Activated CD8-positive, alpha-beta memory T cell treated with anti-CD3 and anti-CD28 coated beads for 36 hours (primary cell): Measurements from ENCODE around the gene AMFR. TPM values are rescaled to one million over a fixed set of nuclear protein-coding genes. Genes with fewer than 3 reads are reported as not detected.

Experiments used
- CTCF ChIA-PET: fragments of 350-600 bp; sonication (Branson Sonifier 250); formaldehyde crosslinking; loops from one replicate; lab custom pipeline; 2021; ENCODE audit warnings: antibody characterized with exemption; lab: Charles Lee
- POLR2A ChIA-PET: fragments of 350-600 bp; sonication (Branson Sonifier 250); formaldehyde crosslinking; loops from one replicate; lab custom pipeline; 2021; ENCODE audit warnings: antibody characterized with exemption; lab: Charles Lee
- total RNA-seq, 2 experiments: library from RNA; stranded (reverse); gene quantifications; one replicate each; pipeline ENCODE4 v1.2.3, GENCODE V29; 2021

Gene AMFR
- total RNA-seq, 2 experiments from 2014 or later: 56.7 to 56.9 TPM

GRCh38 chr16:56370185-56370874 lies 55.0 kb downstream of the AMFR start:
- CTCF ChIA-PET: no interaction called here
- POLR2A ChIA-PET: no interaction called here

- CTCF ChIA-PET: no interaction called here
- POLR2A ChIA-PET: no interaction called here
These were observed 56.1 kb downstream of the AMFR start for GRCh38 chr16:56369202-56369601.

GRCh38 chr16:56368545-56368944 lies 56.8 kb downstream of the AMFR start:
- ChIA-PET CTCF (no interaction called here), POLR2A (no interaction called here)

- ChIA-PET POLR2A (no interaction called here), CTCF (no interaction called here)
These were observed 57.6 kb downstream of the AMFR start for GRCh38 chr16:56367764-56368163.

GRCh38 chr16:56366945-56367344 lies 58.4 kb downstream of the AMFR start:
- ChIA-PET CTCF (interaction anchor here (0.9 kb wide), 1 partner anchor 10 kb away, joined by 3 read pairs; no protein-coding TSS in a partner anchor), POLR2A (no interaction called here)

GRCh38 chr16:56365552-56365951 lies 59.8 kb downstream of the AMFR start:
- ChIA-PET POLR2A (no interaction called here), CTCF (no interaction called here)

- CTCF ChIA-PET: no interaction called here
These were observed 60.5 kb downstream of the AMFR start for GRCh38 chr16:56364865-56365264.

GRCh38 chr16:56363781-56364565 lies 61.4 kb downstream of the AMFR start:
- POLR2A ChIA-PET: no interaction called here

More at GRCh38 chr16:56364865-56365264, 60.5 kb downstream of the AMFR start:
- POLR2A ChIA-PET: no interaction called here

GRCh38 chr16:56363181-56363716 lies 62.1 kb downstream of the AMFR start:
- POLR2A ChIA-PET: no interaction called here
- CTCF ChIA-PET: no interaction called here

More at GRCh38 chr16:56363781-56364565, 61.4 kb downstream of the AMFR start:
- CTCF ChIA-PET: no interaction called here

GRCh38 chr16:56362706-56363105 lies 62.6 kb downstream of the AMFR start:
- ChIA-PET CTCF (no interaction called here), POLR2A (no interaction called here)

- ChIA-PET CTCF (no interaction called here), POLR2A (no interaction called here)
These were observed 63.2 kb downstream of the AMFR start for GRCh38 chr16:56362057-56362655.

- CTCF ChIA-PET: no interaction called here
- POLR2A ChIA-PET: no interaction called here
These were observed 65.0 kb downstream of the AMFR start for GRCh38 chr16:56360117-56361008.

GRCh38 chr16:56357765-56358322 lies 67.5 kb downstream of the AMFR start:
- CTCF ChIA-PET: no interaction called here
- POLR2A ChIA-PET: interaction anchor here (0.7 kb wide), 1 partner anchor 168 kb away, joined by 3 read pairs; no protein-coding TSS in a partner anchor

- ChIA-PET CTCF (interaction anchor here (1.0 kb wide), 1 partner anchor 10 kb away, joined by 3 read pairs; no protein-coding TSS in a partner anchor), POLR2A (interaction anchor here (0.7 kb wide), 1 partner anchor 167 kb away, joined by 3 read pairs; no protein-coding TSS in a partner anchor)
These were observed 68.0 kb downstream of the AMFR start for GRCh38 chr16:56357241-56357764.

GRCh38 chr16:56356276-56357240 lies 68.8 kb downstream of the AMFR start:
- ChIA-PET CTCF (interaction anchor here (0.7 to 1.3 kb wide), 7 partner anchors 10 to 236 kb away, joined by 3 to 4 read pairs (median 3); no protein-coding TSS in a partner anchor), POLR2A (interaction anchor here (0.5 to 0.7 kb wide), 3 partner anchors 26 to 254 kb away, joined by 3 to 5 read pairs (median 4); no protein-coding TSS in a partner anchor)

GRCh38 chr16:56355786-56356275 lies 69.5 kb downstream of the AMFR start:
- ChIA-PET POLR2A (interaction anchor here (0.5 to 0.7 kb wide), 2 partner anchors 26 to 255 kb away, joined by 4 to 5 read pairs; no protein-coding TSS in a partner anchor), CTCF (interaction anchor here (0.7 to 1.3 kb wide), 6 partner anchors 11 to 237 kb away, joined by 3 to 4 read pairs (median 4); no protein-coding TSS in a partner anchor)
